BE2C (cell line): ENCODE data around the gene LRRC8D.

Experiments
- DNase-seq: peaks from one replicate; pipeline ENCODE4 v3.0.0-alpha.2; 2020
- H3K27me3 ChIP-seq: fragments of 250-450 bp; sonication (Bioruptor Pico); 2 replicates; pipeline ENCODE4 v1.5.1; 2020; ENCODE audit warnings: mild to moderate bottlenecking
- H3K36me3 ChIP-seq: fragments of 250-450 bp; sonication (Bioruptor Pico); 2 replicates; pipeline ENCODE4 v1.5.1; 2020; ENCODE audit warnings: mild to moderate bottlenecking
- H3K4me1 ChIP-seq: fragments of 250-450 bp; sonication (Bioruptor Pico); 2 replicates; pipeline ENCODE4 v1.5.1; 2020
- H3K4me3 ChIP-seq: 2 replicates; pipeline ENCODE4 v1.5.1; 2011; ENCODE audit warnings: low read depth, low read length
- H3K9me3 ChIP-seq: fragments of 250-450 bp; sonication (Bioruptor Pico); 2 replicates; pipeline ENCODE4 v1.5.1; 2020
- CTCF ChIP-seq: IDR thresholded peaks from 2 replicates; pipeline ENCODE4 v1.5.1; 2012; ENCODE audit warnings: mild to moderate bottlenecking, low read depth, low read length

The LRRC8D gene

GRCh38 chr1:89799495-89799894, 21.3 kb upstream of the LRRC8D start:
- DNase-seq = no peak
- Histone ChIP-seq H3K27me3 (no peaks in the 10 kb centered on the region), H3K36me3 (no peaks in the 10 kb centered on the region), H3K4me3 (no peak overlapping the region), H3K4me1 (no peaks in the 10 kb centered on the region), H3K9me3 (no peaks in the 10 kb centered on the region)
- TF ChIP-seq CTCF = no peak

- Histone ChIP-seq H3K4me1 (no peaks in the 10 kb centered on the region), H3K36me3 (no peaks in the 10 kb centered on the region), H3K9me3 (no peaks in the 10 kb centered on the region), H3K27me3 (no peaks in the 10 kb centered on the region), H3K4me3 (no peak overlapping the region)
- DNase-seq = no peak
- no peak for TF ChIP-seq CTCF
Measured at GRCh38 chr1:89800022-89800655, 20.7 kb upstream of the LRRC8D start.

- Histone ChIP-seq H3K9me3 (no peaks in the 10 kb centered on the region), H3K36me3 (no peaks in the 10 kb centered on the region), H3K4me3 (no peak overlapping the region), H3K4me1 (no peaks in the 10 kb centered on the region), H3K27me3 (no peaks in the 10 kb centered on the region)
- no peak for TF ChIP-seq CTCF
- no peak for DNase-seq
Measured at GRCh38 chr1:89800718-89801117, 20.1 kb upstream of the LRRC8D start.

GRCh38 chr1:89802051-89802450, 18.8 kb upstream of the LRRC8D start:
- Histone ChIP-seq H3K4me1 (no peaks in the 10 kb centered on the region), H3K4me3 (no peak overlapping the region), H3K36me3 (no peaks in the 10 kb centered on the region), H3K27me3 (no peaks in the 10 kb centered on the region), H3K9me3 (no peaks in the 10 kb centered on the region)
- DNase-seq = no peak
- TF ChIP-seq CTCF = no peak

- no peaks in the 10 kb centered on the region for H3K27me3 ChIP-seq
- H3K4me3 ChIP-seq = no peak overlapping the region
- no peak for DNase-seq
- H3K9me3 ChIP-seq = no peaks in the 10 kb centered on the region
- H3K36me3 ChIP-seq = no peaks in the 10 kb centered on the region
- TF ChIP-seq CTCF = no peak
- H3K4me1 ChIP-seq = no peaks in the 10 kb centered on the region
Measured at GRCh38 chr1:89802841-89803240, 18.0 kb upstream of the LRRC8D start.

GRCh38 chr1:89804642-89805237, 16.1 kb upstream of the LRRC8D start:
- Histone ChIP-seq H3K4me3 (no peak overlapping the region), H3K36me3 (no peaks in the 10 kb centered on the region), H3K9me3 (no peaks in the 10 kb centered on the region), H3K4me1 (no peaks in the 10 kb centered on the region), H3K27me3 (no peaks in the 10 kb centered on the region)
- DNase-seq = peak; percentile 73
- TF ChIP-seq CTCF = peak; percentile 83
